Head of caudate nucleus (tissue), 42 donors: ENCODE measurements around the gene ODC1.
"Not testable (repeated sequence)": the region's sequence is repeated elsewhere in the genome, so short reads cannot be mapped to it uniquely, and the experiment has no call there.

Experiments used
- DNase-seq, 42 donors: peaks; one replicate each; pipeline versions ENCODE4 v3.0.0 to v3.0.0-alpha.2; 2020 to 2021; ENCODE audit warnings: mixed read lengths in 7 of 42
- intact Hi-C: fragments of 100-400 bp; cut with DNase I; formaldehyde crosslinking; loops from one replicate; pipeline ENCODE4 v1.15.0; 2022

ODC1 gene

GRCh38 chr2:10460366-10460796 lies 12.3 kb upstream of the ODC1 start:
- DNase-seq = no peak
- intact Hi-C loops = no loop called here

GRCh38 chr2:10457846-10458598 lies 9.9 kb upstream of the ODC1 start:
- no peak for DNase-seq
- intact Hi-C loops = no loop called here

GRCh38 chr2:10457195-10457594 lies 9.1 kb upstream of the ODC1 start:
- DNase-seq, intact Hi-C loops: not testable (repeated sequence)

GRCh38 chr2:10454505-10454904 lies 6.4 kb upstream of the ODC1 start:
- intact Hi-C loops = no loop called here
- no peak for DNase-seq

- intact Hi-C loops = no loop called here
- no peak for DNase-seq
Observed at GRCh38 chr2:10453905-10454298, 5.8 kb upstream of the ODC1 start.

GRCh38 chr2:10452956-10453904 lies 5.1 kb upstream of the ODC1 start:
- intact Hi-C loops = no loop called here
- DNase-seq = no peak

GRCh38 chr2:10452312-10452711 lies 4.2 kb upstream of the ODC1 start:
- intact Hi-C loops = no loop called here
- DNase-seq = no peak

GRCh38 chr2:10451819-10452218 lies 3.7 kb upstream of the ODC1 start:
- no peak for DNase-seq
- intact Hi-C loops = loop anchor here (2.0 kb wide), 1 partner anchor 41 kb away; no protein-coding TSS in a partner anchor

- intact Hi-C loops = loop anchor here (2.0 to 10.0 kb wide), 2 partner anchors 39 to 235 kb away; partner anchors contain the start of gene NOL10
- DNase-seq = no peak
Observed at GRCh38 chr2:10449838-10450691, 1.9 kb upstream of the ODC1 start.

- intact Hi-C loops = loop anchor here (10.0 kb wide), 1 partner anchor 235 kb away; the partner anchor contains the start of gene NOL10
- DNase-seq = no peak
Observed at GRCh38 chr2:10449486-10449831, 1.3 kb upstream of the ODC1 start.

- intact Hi-C loops = loop anchor here (10.0 kb wide), 1 partner anchor 236 kb away; the partner anchor contains the start of gene NOL10
- peak in 36 of 42 donors; percentile 16 to 95 (median 90) for DNase-seq
Observed at GRCh38 chr2:10448576-10449485, 704 bp upstream of the ODC1 start.

- DNase-seq = peak in 22 of 42 donors; percentile 15 to 67 (median 39)
- intact Hi-C loops = loop anchor here (10.0 kb wide), 1 partner anchor 237 kb away; the partner anchor contains the start of gene NOL10
Observed at GRCh38 chr2:10447300-10447894, 730 bp downstream of the ODC1 start.

GRCh38 chr2:10446631-10447030 lies 1.5 kb downstream of the ODC1 start:
- intact Hi-C loops = loop anchor here (10.0 kb wide), 1 partner anchor 238 kb away; the partner anchor contains the start of gene NOL10
- no peak for DNase-seq

- DNase-seq = no peak
- intact Hi-C loops = loop anchor here (10.0 kb wide), 1 partner anchor 240 kb away; the partner anchor contains the start of gene NOL10
Observed at GRCh38 chr2:10444463-10444862, 3.7 kb downstream of the ODC1 start.

- DNase-seq = not testable (repeated sequence)
- intact Hi-C loops = loop anchor here (10.0 kb wide), 1 partner anchor 242 kb away; the partner anchor contains the start of gene NOL10
Observed at GRCh38 chr2:10442469-10443126, 5.5 kb downstream of the ODC1 start.

- DNase-seq = no peak
- intact Hi-C loops = loop anchor here (10.0 kb wide), 1 partner anchor 243 kb away; the partner anchor contains the start of gene NOL10
Observed at GRCh38 chr2:10441948-10442347, 6.2 kb downstream of the ODC1 start.
